Measurements from ENCODE around the gene ITPRIPL2.

ITPRIPL2 gene

DNA sequence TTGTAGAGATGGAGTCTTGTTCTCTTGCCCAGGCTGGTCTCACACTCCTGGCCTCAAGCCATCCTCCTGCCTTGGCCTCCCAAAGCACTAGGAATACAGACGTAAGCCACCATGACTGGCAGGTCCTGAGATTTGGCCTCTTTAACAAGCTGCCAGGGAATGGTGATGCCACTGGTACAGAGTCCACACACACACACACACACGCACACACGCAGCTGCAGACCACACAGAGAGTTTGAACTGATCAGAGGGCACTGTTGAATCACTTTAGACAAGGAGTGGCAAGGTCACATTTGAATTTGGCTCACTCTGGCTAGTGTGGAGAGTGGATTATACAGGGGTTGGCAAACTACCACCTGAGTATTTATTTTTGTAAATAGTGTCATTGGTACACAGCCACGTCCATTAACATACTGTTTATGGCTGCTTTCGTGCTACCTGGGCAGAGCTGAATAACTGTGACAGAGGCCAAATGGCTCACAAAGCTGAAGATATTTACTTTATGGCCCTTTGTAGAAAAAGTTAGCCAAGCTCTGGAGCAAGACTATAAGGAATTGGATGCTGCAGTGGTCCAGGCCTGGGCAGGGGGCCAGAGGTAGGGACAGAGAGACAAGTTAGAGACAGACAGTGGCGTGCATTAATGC, 9.9 kb downstream of the ITPRIPL2 start:
- DNase-seq: no peak

GRCh38 chr16:19126300-19126699, 12.5 kb downstream of the ITPRIPL2 start:
- no peak for DNase-seq

DNA sequence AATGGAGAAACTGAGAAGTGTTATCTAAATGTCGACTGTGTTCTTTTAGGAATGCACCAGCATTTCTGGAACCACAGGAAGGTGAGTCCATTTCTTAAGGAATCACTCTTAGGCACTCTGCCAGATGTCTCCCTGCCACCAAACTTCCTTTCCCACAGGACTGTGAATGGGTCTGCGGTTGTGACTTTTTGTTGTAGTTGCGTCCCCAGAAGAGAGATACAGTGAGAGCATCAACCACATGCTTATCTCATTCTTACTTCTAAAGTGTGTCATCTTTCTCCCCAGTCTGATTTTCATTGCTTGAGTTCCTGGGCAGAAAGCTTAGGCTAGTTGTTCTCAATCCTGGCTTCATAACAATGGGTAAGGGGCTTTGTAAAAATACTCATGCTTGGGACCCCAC, 13.4 kb downstream of the ITPRIPL2 start:
- DNase-seq: no peak

GRCh38 chr16:19127674-19128131, 13.9 kb downstream of the ITPRIPL2 start:
- DNase-seq: no peak

DNA sequence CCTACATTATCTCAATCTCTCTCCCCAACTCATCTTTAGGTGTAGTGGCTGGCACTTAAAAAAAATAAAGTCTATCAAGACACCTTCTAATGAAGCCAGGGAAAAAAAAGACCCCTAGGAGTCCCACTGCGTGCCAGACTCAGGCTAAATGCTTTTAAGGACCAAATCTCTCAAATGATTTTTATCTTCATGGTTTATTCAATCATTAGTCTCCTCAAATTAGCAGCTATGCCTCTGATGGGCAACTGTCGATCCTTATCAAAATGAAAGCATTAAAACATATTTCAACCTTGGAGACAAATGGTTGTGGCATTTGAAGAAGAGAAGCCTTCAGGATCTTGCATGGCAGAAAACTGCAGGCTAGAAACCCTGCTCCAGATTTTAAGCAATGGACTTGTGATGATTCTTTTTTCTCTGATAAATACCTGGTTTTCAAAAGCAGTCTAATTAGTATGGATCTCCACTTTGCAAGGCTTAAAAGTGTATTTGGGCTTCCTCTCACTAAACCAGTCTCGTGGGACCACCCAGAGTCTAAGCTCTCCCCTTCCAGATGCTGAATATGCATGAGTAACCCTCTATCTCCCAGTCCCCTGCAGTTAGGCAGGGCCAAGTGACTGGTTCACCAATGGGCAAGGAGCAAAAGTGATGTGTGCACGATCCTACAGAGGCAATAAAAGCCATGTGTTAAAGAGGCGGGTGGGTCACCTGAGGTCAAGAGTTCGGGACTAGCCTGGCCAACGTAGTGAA, 14.9 kb downstream of the ITPRIPL2 start:
- DNase-seq: no peak

- DNase-seq: no peak
Observed at GRCh38 chr16:19130385-19130784, 16.6 kb downstream of the ITPRIPL2 start.

GRCh38 chr16:19130852-19131824, 17.4 kb downstream of the ITPRIPL2 start:
- DNase-seq: no peak

DNA sequence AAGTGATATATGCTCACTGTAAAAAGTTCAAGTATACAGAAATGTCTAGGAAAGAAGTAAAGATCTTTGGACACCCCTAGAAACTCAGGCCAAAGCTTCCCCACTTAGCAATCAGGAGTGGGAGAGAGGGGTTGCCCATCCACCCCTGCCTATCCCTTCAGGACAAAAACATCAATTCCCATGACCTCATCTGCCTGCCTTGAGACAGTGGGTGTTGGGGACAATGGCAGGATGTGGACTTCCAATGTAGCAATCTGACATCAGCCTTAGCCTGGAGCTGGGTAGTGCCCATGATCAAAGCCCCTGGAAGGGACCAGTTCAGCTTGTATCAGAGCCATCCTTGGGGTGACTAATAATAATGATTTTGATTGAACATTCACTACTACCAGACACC, 18.1 kb downstream of the ITPRIPL2 start:
- DNase-seq: no peak

- DNase-seq: no peak
Observed at GRCh38 chr16:19132255-19132654, 18.5 kb downstream of the ITPRIPL2 start.

GRCh38 chr16:19132898-19133297, 19.1 kb downstream of the ITPRIPL2 start:
- DNase-seq: no peak

DNA sequence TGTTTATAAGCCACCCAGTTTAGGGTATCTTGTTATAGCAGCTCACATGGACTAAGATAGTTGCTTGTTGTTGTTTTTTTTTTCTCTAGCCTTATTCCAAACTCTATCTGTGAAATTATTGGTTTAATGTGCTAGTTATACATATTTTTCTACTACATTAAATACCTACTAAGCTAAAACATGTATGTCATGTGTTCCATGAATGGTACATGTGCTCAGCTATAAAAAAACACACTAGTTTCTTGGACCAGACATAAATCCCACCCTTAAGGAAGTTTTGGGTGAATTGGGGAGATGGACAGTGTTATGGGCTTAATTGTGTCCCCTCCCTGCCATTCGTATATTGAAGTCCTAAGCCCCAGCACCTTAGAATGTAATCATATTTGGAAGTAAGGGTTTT, 19.8 kb downstream of the ITPRIPL2 start:
- DNase-seq: no peak

DNA sequence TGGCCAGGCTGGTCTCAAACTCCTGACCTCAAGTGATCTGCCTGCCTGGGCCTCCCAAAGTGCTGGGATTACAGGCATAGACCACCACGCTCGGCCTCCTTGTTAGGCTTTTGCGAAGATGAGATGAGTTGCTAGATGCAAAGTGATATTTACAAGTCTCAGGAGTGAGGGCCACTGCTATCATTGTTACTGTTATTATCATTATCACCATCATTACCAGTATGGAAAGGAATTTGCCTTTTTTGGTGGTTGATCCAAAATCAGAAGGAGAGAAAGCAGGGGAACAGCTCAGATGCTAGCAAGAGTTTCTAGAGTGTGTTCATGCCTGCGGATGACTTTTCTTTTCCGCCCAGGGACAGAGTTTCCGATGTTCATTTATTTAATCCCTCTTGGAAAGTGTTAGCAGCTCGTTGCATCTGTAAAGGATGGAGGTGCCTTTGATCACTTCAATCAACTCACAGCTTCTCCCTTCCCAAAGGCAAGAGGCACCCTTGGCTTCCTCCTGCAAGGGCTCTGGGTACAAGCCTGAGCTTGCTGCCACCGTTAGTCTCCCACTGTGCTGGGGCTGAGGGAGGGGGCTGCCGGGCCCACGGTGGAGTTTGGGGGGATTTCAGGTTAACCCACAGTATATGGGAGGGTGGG, 21.6 kb downstream of the ITPRIPL2 start:
- no peak for DNase-seq

- no peak for DNase-seq
Observed at GRCh38 chr16:19135896-19136438, 22.2 kb downstream of the ITPRIPL2 start.

DNA sequence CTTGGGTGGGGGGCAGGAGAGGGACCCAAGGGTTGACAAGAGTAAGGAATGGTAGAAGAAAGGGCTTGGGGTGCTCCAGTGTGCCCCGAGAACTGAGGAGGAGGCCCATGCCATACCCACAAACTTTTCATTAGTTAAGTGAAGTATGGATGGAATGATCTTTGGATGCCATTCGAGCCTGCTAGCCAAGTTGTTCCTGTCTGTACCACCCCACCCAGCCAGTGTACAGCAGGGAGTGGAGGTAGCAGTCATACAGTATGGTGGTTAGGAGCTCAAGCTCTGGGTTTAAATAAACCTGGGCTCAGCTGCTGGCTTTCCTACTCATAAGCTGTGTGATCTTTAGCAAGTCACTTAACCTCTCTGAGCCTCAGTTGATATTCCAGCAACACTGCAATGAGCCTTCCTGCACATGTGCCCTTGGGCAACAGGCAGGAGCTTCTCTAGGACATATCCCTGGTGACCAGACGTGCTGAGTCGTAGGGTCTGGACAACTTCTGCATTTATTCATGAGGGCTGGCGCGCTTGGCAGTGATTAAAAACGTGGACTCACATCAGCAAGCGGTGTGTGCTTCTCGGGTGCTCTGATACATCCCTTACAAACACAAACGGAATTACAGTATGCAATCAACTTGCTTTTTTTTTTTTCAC, 22.9 kb downstream of the ITPRIPL2 start:
- DNase-seq: no peak

DNA sequence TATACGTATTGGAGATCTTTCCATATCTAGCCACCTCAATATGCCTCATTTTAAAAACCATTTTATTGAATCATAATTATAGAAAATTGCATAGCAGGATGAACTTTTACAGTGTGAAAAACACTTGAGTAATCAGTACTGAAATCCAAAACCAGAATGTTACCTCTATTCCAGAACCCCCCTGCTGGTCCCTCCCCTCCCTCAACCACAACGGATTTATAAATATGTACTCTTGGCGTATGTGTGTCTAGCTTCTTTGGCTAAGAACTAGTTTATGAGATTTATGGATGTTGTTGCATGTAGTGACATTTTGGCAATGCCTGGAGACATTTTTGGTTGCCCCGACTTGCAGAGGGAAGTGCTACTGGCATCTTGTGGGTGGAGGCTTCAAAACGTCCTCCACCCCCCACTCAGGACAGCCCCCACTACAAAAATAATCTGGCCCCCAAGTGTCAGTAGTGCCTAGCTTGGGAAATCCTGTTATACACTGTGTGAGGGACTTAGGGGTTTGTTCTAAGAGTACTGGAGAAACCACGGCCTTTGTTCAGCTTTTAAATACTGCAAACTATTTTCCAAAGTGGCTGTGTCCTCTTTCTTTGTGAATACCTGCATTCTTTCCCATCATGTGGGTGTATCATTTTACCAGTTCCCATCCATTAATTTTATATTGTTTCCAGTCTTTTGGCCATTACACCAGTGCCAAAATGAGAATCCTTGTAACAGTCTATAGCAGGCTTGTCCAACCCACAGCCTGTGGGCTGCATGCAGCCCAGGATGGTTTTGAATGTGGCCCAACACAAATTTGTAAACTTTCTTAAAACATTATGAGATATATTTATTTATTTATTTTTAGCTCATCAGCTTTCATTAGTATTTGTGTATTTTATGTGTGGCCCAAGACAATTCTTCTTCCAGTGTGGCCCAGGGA, 23.7 kb downstream of the ITPRIPL2 start:
- no peak for DNase-seq

GRCh38 chr16:19138601-19139000, 24.8 kb downstream of the ITPRIPL2 start:
- DNase-seq: no peak

DNA sequence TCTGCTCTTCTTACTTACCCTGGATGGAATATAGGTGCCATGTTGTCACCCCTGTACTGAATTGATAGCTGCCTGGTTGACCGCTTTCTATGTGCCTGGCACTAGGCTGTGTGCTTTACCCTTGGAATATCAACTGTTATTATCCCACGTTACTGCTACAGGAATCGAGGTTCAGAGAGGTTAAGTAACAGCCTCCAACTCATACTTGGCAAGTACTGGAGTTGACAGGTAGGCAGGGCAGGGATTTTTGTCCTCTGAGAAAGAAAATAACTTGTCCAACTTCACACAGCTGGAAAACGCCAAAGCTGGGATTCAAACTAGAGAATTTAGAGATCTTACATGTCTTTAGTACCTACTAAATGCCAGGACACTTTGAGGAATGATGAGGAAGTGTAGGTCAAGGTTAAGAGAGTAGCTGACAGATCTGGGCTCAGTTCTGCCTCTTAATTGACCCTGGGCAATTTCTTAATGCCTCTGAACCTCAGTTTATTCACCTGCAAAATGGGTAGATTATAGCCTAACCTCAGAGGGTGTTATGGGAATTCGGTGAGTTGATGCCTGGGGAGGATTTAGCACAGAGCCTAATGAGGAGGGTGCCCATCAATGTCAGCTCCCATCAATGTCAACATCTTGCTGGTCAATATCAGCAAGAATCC, 25.8 kb downstream of the ITPRIPL2 start:
- no peak for DNase-seq

GRCh38 chr16:19140396-19140795, 26.6 kb downstream of the ITPRIPL2 start:
- no peak for DNase-seq

- DNase-seq: no peak
Observed at GRCh38 chr16:19142939-19143598, 29.3 kb downstream of the ITPRIPL2 start.

DNA sequence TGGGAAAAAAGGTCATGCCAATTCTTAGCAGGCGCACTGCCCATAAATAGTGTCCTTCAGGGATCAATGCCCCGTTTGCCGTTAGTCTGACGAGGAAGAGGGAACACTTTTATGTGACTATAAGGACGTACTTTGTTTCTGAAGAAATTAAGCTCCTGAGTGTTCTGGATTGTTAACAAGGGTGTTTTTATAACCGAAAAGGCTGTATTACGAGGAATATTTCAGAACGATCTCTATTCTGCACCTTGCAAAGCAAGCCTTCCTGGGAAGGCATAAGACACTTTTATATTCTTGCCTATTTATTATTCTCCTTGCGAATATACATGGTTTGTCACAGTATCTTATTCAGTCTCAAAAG, 29.8 kb downstream of the ITPRIPL2 start:
- DNase-seq: no peak
